Activated T-cell treated with anti-CD3 and anti-CD28 coated beads, Interleukin-2, amount 50 U/mL, for 48 hours (primary cell): Measurements from ENCODE around the gene PGF.

Source experiments
- DNase-seq, 2 experiments: peaks; one replicate each; pipeline ENCODE4 v3.0.0-alpha.2; 2020

The PGF gene

GRCh38 chr14:74978416-74978947 lies 23.1 kb upstream of the PGF start:
- DNase-seq, result no peak

GRCh38 chr14:74977901-74978385 lies 22.5 kb upstream of the PGF start:
- no peak for DNase-seq

- DNase-seq, result no peak
Observed at GRCh38 chr14:74977164-74977900, 21.9 kb upstream of the PGF start.

- no peak for DNase-seq
Observed at GRCh38 chr14:74976264-74977113, 21.1 kb upstream of the PGF start.

GRCh38 chr14:74975059-74975810 lies 19.8 kb upstream of the PGF start:
- DNase-seq, result no peak

- DNase-seq, result no peak
Observed at GRCh38 chr14:74974364-74975058, 19.1 kb upstream of the PGF start.

GRCh38 chr14:74973905-74974363 lies 18.5 kb upstream of the PGF start:
- no peak for DNase-seq

GRCh38 chr14:74973003-74973653 lies 17.7 kb upstream of the PGF start:
- peak; percentile 48 to 62 for DNase-seq

GRCh38 chr14:74968811-74969210 lies 13.4 kb upstream of the PGF start:
- DNase-seq, result no peak

- no peak for DNase-seq
Observed at GRCh38 chr14:74965486-74966153, 10.2 kb upstream of the PGF start.

- no peak for DNase-seq
Observed at GRCh38 chr14:74964787-74965485, 9.5 kb upstream of the PGF start.

GRCh38 chr14:74963705-74964271 lies 8.4 kb upstream of the PGF start:
- no peak for DNase-seq

- no peak for DNase-seq
Observed at GRCh38 chr14:74963178-74963704, 7.8 kb upstream of the PGF start.

- DNase-seq, result no peak
Observed at GRCh38 chr14:74962493-74962892, 7.1 kb upstream of the PGF start.

GRCh38 chr14:74962046-74962445 lies 6.6 kb upstream of the PGF start:
- DNase-seq, result no peak

- no peak for DNase-seq
Observed at GRCh38 chr14:74961238-74961911, 6.0 kb upstream of the PGF start.

- no peak for DNase-seq
Observed at GRCh38 chr14:74960736-74961135, 5.3 kb upstream of the PGF start.

- no peak for DNase-seq
Observed at GRCh38 chr14:74959596-74960180, 4.3 kb upstream of the PGF start.
